ENCODE data around the gene ERG.

- TF ChIP-seq CREB1 (CRISPR knock-in tag; IDR thresholded peaks at IDR 0.05; ENCODE audit: low read depth) = no peak
- TF ChIP-seq CTCF (conservative IDR thresholded peaks at IDR 0.05; ENCODE audit: low read depth in 2 of 2) = no peak
- TF ChIP-seq EZH2 (IDR thresholded peaks at IDR 0.05; ENCODE audit: low read depth, unreplicated experiment) = no peak
- no peak for TF ChIP-seq EZH2phosphoT487 (IDR thresholded peaks at IDR 0.05; ENCODE audit: unreplicated experiment)
- no peak for TF ChIP-seq ZNF114 (CRISPR knock-in tag; IDR thresholded peaks at IDR 0.05)
These were observed 99.2 kb downstream of the ERG start for GRCh38 chr21:38399103-38399502.
